ENCODE data around the gene CYTL1. TPM values are rescaled to one million over a fixed set of nuclear protein-coding genes. Genes with fewer than 3 reads are reported as not detected.
"Not testable (repeated sequence)": the region's sequence is repeated elsewhere in the genome, so short reads cannot be mapped to it uniquely, and the experiment has no call there.

CYTL1 gene
- total RNA-seq, 2 donors from 2014 or later: 0.90 TPM; not detected in 1

GRCh38 chr4:5003372-5003857 is 15.8 kb downstream of the CYTL1 start:
- Histone ChIP-seq H3K4me3 (no peak overlapping the region), H3K36me3 (no peaks in the 10 kb centered on the region), H3K9ac (ENCODE audit: low read depth in 2 of 2, low read length in 2 of 2) (no peak overlapping the region), H3K27ac (no peak overlapping the region), H3K27me3 (no peaks in the 10 kb centered on the region), H3K9me3 (no peaks in the 10 kb centered on the region), H3K4me1 (no peaks in the 10 kb centered on the region)
- intact Hi-C loops (cut with DNase I): no loop called here
- no peak for TF ChIP-seq CTCF (IDR thresholded peaks at IDR 0.05)
- no peak for DNase-seq

DNA sequence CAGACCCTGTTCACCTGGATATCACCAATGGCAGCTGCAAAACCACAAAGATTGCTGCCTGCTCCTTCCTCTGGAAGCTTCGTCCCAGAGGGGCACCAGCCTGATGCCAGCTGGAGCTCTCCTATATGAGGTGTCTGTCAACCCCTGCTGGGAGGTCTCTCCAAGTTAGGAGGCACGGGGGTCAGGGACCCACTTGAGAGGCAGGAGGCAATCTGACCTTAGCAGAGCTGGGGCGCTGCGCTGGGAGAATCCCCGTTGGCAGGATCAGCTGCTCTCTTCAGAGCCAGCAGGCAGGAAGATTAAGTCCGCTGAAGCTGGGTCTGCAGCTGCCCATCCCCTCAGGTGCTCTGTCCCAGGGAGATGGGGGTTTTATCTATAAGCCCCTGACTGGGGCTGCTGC is 17.6 kb downstream of the CYTL1 start:
- H3K36me3 ChIP-seq; DNase-seq; intact Hi-C loops (cut with DNase I); H3K27ac ChIP-seq; H3K27me3 ChIP-seq; H3K4me3 ChIP-seq; H3K4me1 ChIP-seq; H3K9ac ChIP-seq (ENCODE audit: low read depth in 2 of 2, low read length in 2 of 2); H3K9me3 ChIP-seq: not testable (repeated sequence)

DNA sequence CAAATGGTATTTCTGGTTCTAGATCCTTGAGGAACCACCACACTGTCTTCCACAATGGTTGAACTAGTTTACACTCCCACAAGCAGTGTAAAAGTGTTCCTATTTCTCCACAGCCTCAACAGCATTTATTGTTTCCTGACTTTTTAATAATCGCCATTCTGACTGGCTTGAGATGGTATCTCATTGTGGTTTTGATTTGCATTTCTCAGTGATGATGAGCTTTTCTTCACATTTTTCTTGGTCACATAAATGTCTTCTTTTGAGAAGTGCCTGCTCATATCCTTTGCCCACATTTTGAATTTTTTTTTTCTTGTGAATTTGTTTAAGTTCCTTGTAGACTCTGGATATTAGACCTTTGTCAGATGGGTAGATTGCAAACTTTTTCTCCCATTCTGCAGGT is 22.3 kb downstream of the CYTL1 start:
- not testable (repeated sequence) for H3K4me3 ChIP-seq; DNase-seq; H3K27me3 ChIP-seq; H3K27ac ChIP-seq; H3K4me1 ChIP-seq; H3K36me3 ChIP-seq; H3K9me3 ChIP-seq; H3K9ac ChIP-seq (ENCODE audit: low read depth in 2 of 2, low read length in 2 of 2)
- intact Hi-C loops (cut with DNase I): loop anchor here (5.0 kb wide), 1 partner anchor 815 kb away; no protein-coding TSS in a partner anchor

- Histone ChIP-seq H3K9me3 (no peaks in the 10 kb centered on the region), H3K27me3 (no peaks in the 10 kb centered on the region), H3K27ac (no peak overlapping the region), H3K4me1 (no peaks in the 10 kb centered on the region), H3K9ac (ENCODE audit: low read depth in 2 of 2, low read length in 2 of 2) (no peak overlapping the region), H3K36me3 (no peaks in the 10 kb centered on the region), H3K4me3 (no peak overlapping the region)
- DNase-seq: no peak
- intact Hi-C loops (cut with DNase I): loop anchor here (5.0 kb wide), 1 partner anchor 816 kb away; no protein-coding TSS in a partner anchor
- TF ChIP-seq CTCF (IDR thresholded peaks at IDR 0.05): no peak
Observed at GRCh38 chr4:4995908-4996265, 23.4 kb downstream of the CYTL1 start.

DNA sequence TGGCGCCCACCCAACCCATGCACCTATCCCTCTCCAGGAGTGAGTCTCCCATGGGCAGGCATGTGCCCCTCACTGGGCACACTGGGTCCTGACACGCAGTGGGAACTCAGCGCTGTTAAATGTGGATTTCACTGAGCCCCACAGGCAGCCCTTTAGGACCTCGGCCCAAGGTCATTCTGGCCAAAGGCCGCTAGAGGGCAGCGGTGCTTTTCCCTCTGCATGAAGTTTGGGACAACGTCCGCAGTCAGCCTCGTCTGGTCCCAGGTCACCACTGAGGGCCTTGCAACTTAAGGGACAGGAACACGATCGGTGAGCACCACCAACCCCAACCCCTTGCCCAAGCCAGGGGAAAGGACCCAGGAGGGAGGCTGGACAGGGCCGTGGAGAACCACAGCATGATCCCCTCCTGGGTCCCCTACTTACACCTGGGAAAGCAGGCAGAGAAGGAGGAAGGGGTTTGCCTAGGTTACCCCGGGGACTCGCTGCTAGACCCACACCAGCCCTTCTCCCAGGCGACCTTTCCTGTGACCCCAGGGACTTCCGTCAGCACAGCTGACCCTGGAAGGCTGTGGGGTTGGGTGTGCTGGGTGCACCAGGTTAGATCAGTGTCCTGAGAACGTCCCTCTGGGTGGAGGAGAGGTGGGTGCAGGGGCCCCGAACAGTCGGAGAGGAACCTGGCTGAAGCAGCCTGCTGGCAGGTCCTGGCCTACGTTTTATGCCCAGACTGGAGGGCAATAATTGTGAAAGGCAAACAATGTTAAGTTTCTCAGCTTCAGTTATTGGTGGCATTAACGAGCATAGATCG is 24.0 kb downstream of the CYTL1 start:
- peak; percentile 73 for DNase-seq
- no peak overlapping the region for H3K4me3 ChIP-seq
- TF ChIP-seq CTCF (IDR thresholded peaks at IDR 0.05): peak; percentile 82
- intact Hi-C loops (cut with DNase I): loop anchor here (5.0 kb wide), 1 partner anchor 817 kb away; no protein-coding TSS in a partner anchor
- no peak overlapping the region for H3K27ac ChIP-seq
- H3K9me3 ChIP-seq: no peaks in the 10 kb centered on the region
- H3K9ac ChIP-seq (ENCODE audit: low read depth in 2 of 2, low read length in 2 of 2): peak overlapping the region in 1 of 2 donors; percentile 35
- H3K4me1 ChIP-seq: no peaks in the 10 kb centered on the region
- H3K27me3 ChIP-seq: no peaks in the 10 kb centered on the region
- H3K36me3 ChIP-seq: no peaks in the 10 kb centered on the region

- Histone ChIP-seq H3K27me3 (no peaks in the 10 kb centered on the region), H3K9ac (ENCODE audit: low read depth in 2 of 2, low read length in 2 of 2) (no peak overlapping the region), H3K9me3 (no peaks in the 10 kb centered on the region), H3K4me3 (no peak overlapping the region), H3K4me1 (no peaks in the 10 kb centered on the region), H3K36me3 (no peaks in the 10 kb centered on the region), H3K27ac (no peak overlapping the region)
- intact Hi-C loops (cut with DNase I): loop anchor here (5.0 kb wide), 1 partner anchor 818 kb away; no protein-coding TSS in a partner anchor
- no peak for DNase-seq
- TF ChIP-seq CTCF (IDR thresholded peaks at IDR 0.05): no peak
Observed at GRCh38 chr4:4994312-4995097, 24.8 kb downstream of the CYTL1 start.
